ENCODE data around the gene IL1RAPL2. TPM values are rescaled to one million over a fixed set of nuclear protein-coding genes. Genes with fewer than 3 reads are reported as not detected.

Gene IL1RAPL2
- polyA plus RNA-seq, 1 experiment, result not detected

DNA sequence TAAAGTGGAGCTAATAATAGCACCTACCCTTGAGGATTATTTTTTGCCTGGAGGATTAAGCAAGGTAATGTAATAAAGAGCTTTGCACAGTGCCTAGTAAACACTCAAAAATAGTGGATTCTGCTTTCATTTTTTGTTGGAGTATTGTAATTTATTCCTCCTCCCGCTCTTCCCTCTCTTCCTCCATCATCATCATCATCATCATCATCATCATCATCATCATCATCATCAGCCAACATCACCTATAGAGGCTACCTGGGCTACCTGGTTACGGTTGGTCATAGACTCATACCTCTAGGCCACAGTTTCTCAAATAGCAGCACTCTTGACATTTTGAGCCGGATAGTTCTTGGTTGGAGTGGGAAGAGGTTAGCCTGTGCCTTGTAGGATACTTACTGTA is 781.4 kb downstream of the IL1RAPL2 start:
- TF ChIP-seq, protein P1, sequence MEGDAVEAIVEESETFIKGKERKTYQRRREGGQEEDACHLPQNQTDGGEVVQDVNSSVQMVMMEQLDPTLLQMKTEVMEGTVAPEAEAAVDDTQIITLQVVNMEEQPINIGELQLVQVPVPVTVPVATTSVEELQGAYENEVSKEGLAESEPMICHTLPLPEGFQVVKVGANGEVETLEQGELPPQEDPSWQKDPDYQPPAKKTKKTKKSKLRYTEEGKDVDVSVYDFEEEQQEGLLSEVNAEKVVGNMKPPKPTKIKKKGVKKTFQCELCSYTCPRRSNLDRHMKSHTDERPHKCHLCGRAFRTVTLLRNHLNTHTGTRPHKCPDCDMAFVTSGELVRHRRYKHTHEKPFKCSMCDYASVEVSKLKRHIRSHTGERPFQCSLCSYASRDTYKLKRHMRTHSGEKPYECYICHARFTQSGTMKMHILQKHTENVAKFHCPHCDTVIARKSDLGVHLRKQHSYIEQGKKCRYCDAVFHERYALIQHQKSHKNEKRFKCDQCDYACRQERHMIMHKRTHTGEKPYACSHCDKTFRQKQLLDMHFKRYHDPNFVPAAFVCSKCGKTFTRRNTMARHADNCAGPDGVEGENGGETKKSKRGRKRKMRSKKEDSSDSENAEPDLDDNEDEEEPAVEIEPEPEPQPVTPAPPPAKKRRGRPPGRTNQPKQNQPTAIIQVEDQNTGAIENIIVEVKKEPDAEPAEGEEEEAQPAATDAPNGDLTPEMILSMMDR (IDR thresholded peaks at IDR 0.05; ENCODE audit: insufficient read depth, low read depth, low read length), result no peak
- CTCF ChIA-PET, result no interaction called here
- Histone ChIP-seq H3K27me3 (ENCODE audit: control insufficient read depth, insufficient read depth, low read length) (no peaks in the 10 kb centered on the region), H3K36me3 (ENCODE audit: control insufficient read depth, insufficient read depth, low read length) (no peaks in the 10 kb centered on the region), H3K4me3 (ENCODE audit: low read depth, low read length) (no peak overlapping the region)
- POLR2A ChIA-PET, result no interaction called here
- no peak for DNase-seq (ENCODE audit: low read depth)

DNA sequence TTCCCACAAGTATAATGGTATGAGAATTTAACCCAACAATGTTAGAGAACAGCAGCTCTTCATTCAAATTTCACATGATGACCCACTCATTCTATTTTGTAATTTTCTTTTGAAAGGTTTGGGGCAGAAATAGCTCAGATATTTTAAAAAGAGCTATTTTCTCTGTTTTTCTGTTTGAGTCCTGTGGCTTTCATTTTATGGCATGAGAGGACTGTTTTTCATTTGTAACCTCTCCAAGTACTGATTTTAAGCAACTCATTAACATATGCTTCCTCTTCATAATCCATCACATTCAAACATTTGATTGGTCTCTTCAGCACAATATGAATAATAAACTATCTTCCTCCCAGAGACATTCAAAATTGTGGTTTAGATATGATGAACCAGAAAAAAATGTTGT is 783.5 kb downstream of the IL1RAPL2 start:
- CTCF ChIA-PET, result no interaction called here
- Histone ChIP-seq H3K4me3 (ENCODE audit: low read depth, low read length) (no peak overlapping the region), H3K27me3 (ENCODE audit: control insufficient read depth, insufficient read depth, low read length) (no peaks in the 10 kb centered on the region), H3K36me3 (ENCODE audit: control insufficient read depth, insufficient read depth, low read length) (no peaks in the 10 kb centered on the region)
- POLR2A ChIA-PET, result no interaction called here
- DNase-seq (ENCODE audit: low read depth), result no peak
- TF ChIP-seq, protein P1 (IDR thresholded peaks at IDR 0.05; ENCODE audit: insufficient read depth, low read depth, low read length), result no peak

DNA sequence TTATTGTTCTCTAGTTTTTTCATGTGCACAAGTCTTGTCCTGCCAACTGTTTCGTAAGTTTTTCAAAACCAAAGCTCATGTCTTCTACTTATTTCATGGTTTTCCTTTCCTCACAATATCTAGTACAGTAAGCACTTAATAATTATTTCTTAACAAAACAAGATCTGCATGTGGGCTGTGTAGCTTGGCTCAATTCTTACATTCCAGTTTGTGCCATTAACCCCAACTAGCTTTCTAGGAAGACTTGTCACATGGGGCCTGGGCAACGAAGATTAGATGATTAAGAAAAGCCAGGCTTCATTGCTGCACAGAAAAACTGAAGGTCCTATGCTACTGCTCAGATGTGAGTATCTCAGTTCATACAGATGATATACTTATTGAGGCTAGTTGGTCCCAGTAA is 809.8 kb downstream of the IL1RAPL2 start:
- ChIA-PET CTCF (no interaction called here), POLR2A (no interaction called here)
- H3K27me3 ChIP-seq (ENCODE audit: control insufficient read depth, insufficient read depth, low read length), result no peaks in the 10 kb centered on the region
- peak; percentile 5 for DNase-seq (ENCODE audit: low read depth)
- TF ChIP-seq, protein P1 (IDR thresholded peaks at IDR 0.05; ENCODE audit: insufficient read depth, low read depth, low read length), result no peak
- H3K36me3 ChIP-seq (ENCODE audit: control insufficient read depth, insufficient read depth, low read length), result no peaks in the 10 kb centered on the region
- no peak overlapping the region for H3K4me3 ChIP-seq (ENCODE audit: low read depth, low read length)

DNA sequence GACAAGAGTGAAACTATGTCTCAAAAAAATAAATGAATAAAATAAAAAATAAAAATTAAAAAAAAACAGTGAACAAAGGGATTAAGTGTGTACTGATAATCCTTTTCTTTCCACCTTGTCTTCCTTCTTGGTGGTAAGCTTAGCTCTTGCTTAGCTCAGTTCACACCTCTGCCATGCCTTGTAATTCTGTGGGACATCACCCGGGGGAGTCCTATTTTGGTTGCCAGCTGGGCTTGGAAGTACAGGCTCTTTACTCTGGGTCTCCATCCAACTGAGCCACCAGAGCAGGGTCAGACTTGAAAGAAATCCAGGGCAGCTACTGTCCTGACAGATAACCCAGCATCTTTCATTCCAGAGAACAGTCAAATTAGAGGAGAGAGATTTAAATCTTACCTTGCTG is 858.7 kb downstream of the IL1RAPL2 start:
- CTCF ChIA-PET, result no interaction called here
- H3K4me3 ChIP-seq (ENCODE audit: low read depth, low read length), result no peak overlapping the region
- H3K36me3 ChIP-seq (ENCODE audit: control insufficient read depth, insufficient read depth, low read length), result no peaks in the 10 kb centered on the region
- no peaks in the 10 kb centered on the region for H3K27me3 ChIP-seq (ENCODE audit: control insufficient read depth, insufficient read depth, low read length)
- TF ChIP-seq, protein P1 (IDR thresholded peaks at IDR 0.05; ENCODE audit: insufficient read depth, low read depth, low read length), result no peak
- DNase-seq (ENCODE audit: low read depth), result no peak
- POLR2A ChIA-PET, result no interaction called here

DNA sequence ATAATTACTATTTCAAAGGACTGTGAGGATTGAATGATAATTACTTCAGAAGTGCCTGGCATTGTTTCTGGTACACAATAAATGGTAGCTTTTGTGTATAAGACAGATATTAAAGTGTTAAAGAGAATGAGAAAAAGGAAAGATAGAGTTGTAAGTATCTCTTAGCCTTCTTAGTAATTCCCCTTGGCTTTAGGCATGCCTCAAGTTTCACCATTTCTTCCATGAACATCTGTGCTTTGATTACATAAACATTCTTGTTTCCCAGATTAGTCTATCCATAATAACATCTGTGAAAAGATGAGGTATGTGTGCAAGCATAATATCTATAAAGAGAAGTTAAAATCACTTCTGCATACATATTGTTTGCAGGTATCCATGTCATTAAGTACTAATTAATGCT is 885.4 kb downstream of the IL1RAPL2 start:
- H3K36me3 ChIP-seq (ENCODE audit: control insufficient read depth, insufficient read depth, low read length), result no peaks in the 10 kb centered on the region
- TF ChIP-seq, protein P1 (IDR thresholded peaks at IDR 0.05; ENCODE audit: insufficient read depth, low read depth, low read length), result no peak
- H3K27me3 ChIP-seq (ENCODE audit: control insufficient read depth, insufficient read depth, low read length), result no peaks in the 10 kb centered on the region
- DNase-seq (ENCODE audit: low read depth), result no peak
- CTCF ChIA-PET, result no interaction called here
- no peak overlapping the region for H3K4me3 ChIP-seq (ENCODE audit: low read depth, low read length)
- POLR2A ChIA-PET, result no interaction called here

Measured in BJ (cell line).